Measurements from ENCODE around the gene KSR1.

The KSR1 gene

GRCh38 chr17:27513849-27514248 is 57.6 kb downstream of the KSR1 start:
- peak in 33 of 58 donors; percentile 17 to 82 (median 48) for DNase-seq

GRCh38 chr17:27514595-27515413 is 58.6 kb downstream of the KSR1 start:
- DNase-seq = no peak

- no peak for DNase-seq
Observed at GRCh38 chr17:27518048-27518447, 61.8 kb downstream of the KSR1 start.

GRCh38 chr17:27518545-27519521 is 62.6 kb downstream of the KSR1 start:
- DNase-seq = no peak

- DNase-seq = no peak
Observed at GRCh38 chr17:27519550-27519949, 63.3 kb downstream of the KSR1 start.

GRCh38 chr17:27520491-27521185 is 64.4 kb downstream of the KSR1 start:
- DNase-seq = peak in 50 of 58 donors; percentile 13 to 86 (median 65)

GRCh38 chr17:27521281-27522027 is 65.2 kb downstream of the KSR1 start:
- no peak for DNase-seq

- DNase-seq = no peak
Observed at GRCh38 chr17:27522028-27522635, 65.9 kb downstream of the KSR1 start.

- no peak for DNase-seq
Observed at GRCh38 chr17:27523712-27524111, 67.5 kb downstream of the KSR1 start.

GRCh38 chr17:27524594-27524993 is 68.3 kb downstream of the KSR1 start:
- no peak for DNase-seq

- DNase-seq = no peak
Observed at GRCh38 chr17:27525316-27525715, 69.1 kb downstream of the KSR1 start.

GRCh38 chr17:27525836-27526603 is 69.8 kb downstream of the KSR1 start:
- no peak for DNase-seq

GRCh38 chr17:27526604-27527002 is 70.4 kb downstream of the KSR1 start:
- DNase-seq = peak in 3 of 58 donors; percentile 13 to 31 (median 14)

GRCh38 chr17:27529230-27529796 is 73.1 kb downstream of the KSR1 start:
- DNase-seq = peak in 1 of 58 donors; percentile 31

- no peak for DNase-seq
Observed at GRCh38 chr17:27530764-27531391, 74.6 kb downstream of the KSR1 start.

- no peak for DNase-seq
Observed at GRCh38 chr17:27531469-27531961, 75.3 kb downstream of the KSR1 start.

GRCh38 chr17:27532269-27533263 is 76.3 kb downstream of the KSR1 start:
- peak in 12 of 58 donors; percentile 9 to 55 (median 30) for DNase-seq

All from anterior cingulate cortex (tissue), 58 donors.